Lower leg skin (tissue), 4 donors: ENCODE results near the gene VWA5A. TPM values are rescaled to one million over a fixed set of nuclear protein-coding genes. Genes with fewer than 3 reads are reported as not detected.

Experiments used
- DNase-seq, 2 donors: peaks; one replicate each; pipeline ENCODE4 v3.0.0-alpha.2; 2019; ENCODE audit warnings: low spot score in 2 of 2
- H3K4me3 ChIP-seq: fragments of 200-600 bp; sonication (generic); 2 replicates; pipeline ENCODE4 v1.5.1; 2017; ENCODE audit warnings: mild to moderate bottlenecking, low read depth; ENCODE audit not compliant: poor library complexity, severe bottlenecking
- CTCF ChIP-seq, 3 donors: fragments of 450-650 bp; IDR thresholded peaks; one replicate each; pipeline ENCODE4 v1.5.1; 2016; ENCODE audit warnings: antibody characterized with exemption in 3 of 3, mild to moderate bottlenecking in 3 of 3, moderate library complexity in 2 of 3
- POLR2A ChIP-seq, 2 donors: fragments of 450-650 bp; IDR thresholded peaks; one replicate each; pipeline ENCODE4 v1.6.1; 2016 to 2017; ENCODE audit warnings: antibody characterized with exemption in 2 of 2, mild to moderate bottlenecking in 1 of 2, moderate library complexity in 1 of 2
- WGBS, 2 donors: methylation state at CpG; one replicate each; pipeline ENCODE4 v1.1.5; 2018; 5-methylcytosine and 5-hydroxymethylcytosine counted together
- intact Hi-C: fragments of 100-400 bp; cut with DNase I; formaldehyde crosslinking; loops from one replicate; pipeline ENCODE4 v1.15.0; 2023; ENCODE audit warnings: low total_unique reads
- total RNA-seq, 4 donors: library from RNA; depleted of rRNA; stranded (reverse); fragments of >200 nt; gene quantifications; one replicate each; pipeline ENCODE4 v1.1.0, GENCODE V29; 2016

Gene VWA5A
- total RNA-seq, 4 donors from 2014 or later, result 16.4 to 27.4 (median 24.0) TPM

GRCh38 chr11:124094731-124095130, 20.5 kb upstream of the VWA5A start:
- WGBS, 2 donors, result 63 to 73% methylated on average over 5 of the region's 5 CpGs
- no peak overlapping the region for H3K4me3 ChIP-seq
- intact Hi-C loops, result no loop called here
- no peak for TF ChIP-seq POLR2A (IDR thresholded peaks at IDR 0.05)
- TF ChIP-seq CTCF (IDR thresholded peaks at IDR 0.05), result no peak
- no peak for DNase-seq

- TF ChIP-seq POLR2A (IDR thresholded peaks at IDR 0.05), result no peak
- no peak for TF ChIP-seq CTCF (IDR thresholded peaks at IDR 0.05)
- no peak overlapping the region for H3K4me3 ChIP-seq
- intact Hi-C loops, result no loop called here
- DNase-seq, result no peak
- 83 to 85% methylated on average over 5 of the region's 5 CpGs for WGBS, 2 donors
These were observed 18.9 kb upstream of the VWA5A start for GRCh38 chr11:124096364-124096763.

- no peak for DNase-seq
- intact Hi-C loops, result no loop called here
- TF ChIP-seq CTCF (IDR thresholded peaks at IDR 0.05) (no peak), POLR2A (IDR thresholded peaks at IDR 0.05) (no peak)
- H3K4me3 ChIP-seq, result no peak overlapping the region
- 76 to 81% methylated on average over 2 of the region's 2 CpGs for WGBS, 2 donors
These were observed 17.1 kb upstream of the VWA5A start for GRCh38 chr11:124098141-124098540.

GRCh38 chr11:124101737-124102136, 13.5 kb upstream of the VWA5A start:
- no peak for DNase-seq
- TF ChIP-seq POLR2A (IDR thresholded peaks at IDR 0.05) (no peak), CTCF (IDR thresholded peaks at IDR 0.05) (no peak)
- intact Hi-C loops, result no loop called here
- WGBS, 2 donors, result 69 to 70% methylated on average over 1 of the region's 1 CpG
- H3K4me3 ChIP-seq, result no peak overlapping the region

- no peak overlapping the region for H3K4me3 ChIP-seq
- intact Hi-C loops, result no loop called here
- TF ChIP-seq CTCF (IDR thresholded peaks at IDR 0.05), result no peak
- no peak for TF ChIP-seq POLR2A (IDR thresholded peaks at IDR 0.05)
- WGBS, 2 donors, result 9 to 11% methylated on average over 1 of the region's 1 CpG
- no peak for DNase-seq
These were observed 7.1 kb upstream of the VWA5A start for GRCh38 chr11:124108156-124108555.

- TF ChIP-seq CTCF (IDR thresholded peaks at IDR 0.05) (no peak), POLR2A (IDR thresholded peaks at IDR 0.05) (no peak)
- H3K4me3 ChIP-seq, result no peak overlapping the region
- 92 to 94% methylated on average over 1 of the region's 1 CpG for WGBS, 2 donors
- no peak for DNase-seq
- intact Hi-C loops, result no loop called here
These were observed 5.9 kb upstream of the VWA5A start for GRCh38 chr11:124109377-124109776.
